ENCODE data around the gene TNIP2.

TNIP2 gene

DNA sequence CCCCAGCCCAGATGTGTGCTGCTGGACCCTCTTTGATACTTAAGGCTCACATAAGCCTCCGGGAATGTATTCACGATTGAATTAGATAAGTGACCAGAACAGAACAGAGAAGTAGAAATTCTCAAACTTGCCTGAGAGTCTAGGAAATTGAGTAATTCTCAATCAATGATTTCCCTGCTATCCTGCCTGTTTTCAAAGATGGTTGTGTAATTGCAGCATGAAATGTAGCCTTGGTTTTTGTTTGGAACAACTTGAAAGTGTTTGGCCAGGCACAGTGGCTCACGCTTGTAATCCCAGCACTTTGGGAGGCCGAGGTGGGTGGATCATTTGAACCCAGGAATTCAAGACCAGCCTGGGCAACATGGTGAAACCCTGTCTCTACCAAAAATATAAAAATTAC is 41.2 kb downstream of the TNIP2 start:
- no peak for DNase-seq (ENCODE audit: low spot score)

DNA sequence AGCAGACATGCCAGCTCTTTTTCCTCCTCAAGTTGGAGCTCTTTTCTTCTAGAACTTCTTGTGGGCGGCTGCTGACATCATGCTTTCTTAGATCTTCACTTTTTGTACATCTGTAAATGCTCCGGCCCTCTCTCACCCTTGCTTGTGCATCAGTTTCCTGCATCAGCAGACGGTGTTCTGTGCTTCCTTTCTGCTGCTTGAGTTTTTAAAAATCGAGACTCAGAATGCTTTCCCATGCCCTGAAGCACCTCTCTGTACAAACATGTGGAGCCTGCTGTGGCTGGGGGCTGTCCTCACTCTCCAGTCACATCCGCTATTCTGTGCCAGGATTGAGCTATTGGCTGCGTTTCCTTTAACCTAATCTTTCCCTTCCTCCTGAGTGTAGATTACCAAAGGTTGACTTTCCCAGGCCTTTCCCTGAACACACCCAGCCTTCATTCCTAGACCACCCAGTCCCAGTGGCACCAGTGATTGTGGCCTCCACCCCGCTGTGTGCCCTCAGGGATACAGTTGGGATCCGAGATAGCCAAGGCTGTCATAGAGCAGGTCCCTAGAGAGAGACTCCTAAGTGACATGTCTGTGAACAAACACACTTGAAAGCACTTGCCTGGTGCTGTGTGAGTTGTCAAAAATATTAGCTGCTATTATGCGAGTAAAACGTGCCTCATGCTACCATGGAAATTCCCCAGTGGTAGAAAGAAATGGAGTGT is 41.9 kb downstream of the TNIP2 start:
- DNase-seq (ENCODE audit: low spot score) = no peak

DNA sequence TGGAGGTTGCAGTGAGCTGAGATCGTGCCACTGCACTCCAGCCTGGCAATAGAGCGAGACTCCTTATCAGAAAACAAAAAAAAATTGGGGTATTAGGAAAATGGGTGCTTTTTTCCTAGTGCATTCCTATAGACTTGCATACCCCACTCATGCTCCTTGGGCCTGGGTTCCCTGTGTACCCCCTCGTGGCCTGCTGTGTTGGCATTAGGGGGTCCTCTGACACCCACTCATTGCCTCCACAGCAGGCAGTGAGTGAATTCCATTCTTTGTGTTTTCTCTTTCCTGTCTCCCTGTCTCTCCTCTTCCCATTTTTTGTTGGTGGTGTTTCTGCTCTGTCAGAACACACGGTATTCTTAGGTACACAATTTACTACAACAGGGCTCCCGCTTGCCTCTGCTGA is 42.8 kb downstream of the TNIP2 start:
- no peak for DNase-seq (ENCODE audit: low spot score)

DNA sequence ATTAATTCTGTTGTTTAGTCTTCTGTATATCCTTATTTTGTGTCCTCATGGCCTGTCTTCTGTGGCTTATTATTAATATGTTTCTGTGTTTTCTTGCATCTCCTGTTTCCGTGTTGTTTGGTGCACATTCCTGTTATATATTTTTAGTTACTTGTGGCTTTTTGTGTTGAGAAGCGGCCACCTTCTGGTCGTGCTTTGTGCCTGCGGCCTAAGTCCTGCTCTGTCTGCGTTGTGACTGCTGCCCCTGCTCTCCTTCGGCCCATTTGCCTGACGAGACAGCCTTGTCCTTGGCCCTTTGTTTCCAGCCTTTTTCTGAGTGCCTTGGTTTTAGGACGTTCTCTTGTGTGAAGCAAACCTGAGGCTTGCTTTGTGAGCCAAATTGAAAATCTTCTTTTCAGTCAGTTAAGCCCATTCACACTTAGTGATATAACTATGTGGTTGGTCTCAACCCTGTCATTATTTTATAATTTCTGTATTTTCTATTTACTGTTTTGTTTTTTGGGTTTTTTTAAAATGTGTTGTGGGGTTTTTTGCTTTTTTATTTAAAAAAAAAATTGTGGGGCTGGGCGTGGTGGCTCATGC is 43.8 kb downstream of the TNIP2 start:
- no peak for DNase-seq (ENCODE audit: low spot score)

DNA sequence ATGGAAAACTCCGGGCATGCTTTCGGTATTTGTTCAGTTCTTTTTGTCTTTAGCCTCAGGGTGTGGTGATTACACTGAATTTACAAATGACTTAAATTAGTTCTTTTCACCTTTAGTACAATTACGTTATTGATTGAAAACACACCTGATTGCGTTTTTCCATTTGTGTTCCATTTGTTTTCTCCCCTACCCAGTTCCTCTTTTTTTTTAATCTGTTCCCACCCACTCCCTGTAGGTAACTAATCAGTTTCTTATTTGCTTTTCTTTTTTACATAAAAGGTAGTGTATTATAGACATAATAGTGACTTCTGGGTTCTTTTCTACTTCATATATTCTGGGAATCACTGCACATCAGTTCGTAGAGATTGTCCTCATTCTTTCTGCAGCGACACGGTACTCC is 53.4 kb downstream of the TNIP2 start:
- DNase-seq (ENCODE audit: low spot score) = no peak

DNA sequence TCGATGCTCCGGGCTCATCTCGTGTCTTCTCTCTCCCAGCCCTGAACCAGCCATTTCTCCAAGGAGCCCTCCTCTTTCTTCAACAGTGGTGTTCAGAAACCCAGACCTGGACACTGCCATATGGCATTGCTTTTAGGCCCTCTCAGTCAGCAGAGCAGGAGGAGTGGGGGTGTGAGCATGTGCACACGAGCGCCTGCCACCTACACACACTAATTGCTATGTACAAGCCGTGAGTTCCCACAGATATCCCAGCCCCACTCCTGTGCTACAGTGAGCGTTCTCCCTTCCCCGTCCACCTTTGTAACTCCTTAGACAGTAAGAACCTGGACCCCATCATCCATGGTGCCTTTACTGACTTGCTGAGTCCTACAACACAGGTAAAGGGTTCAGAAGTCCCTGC is 53.8 kb downstream of the TNIP2 start:
- peak; percentile 56 for DNase-seq (ENCODE audit: low spot score)

DNA sequence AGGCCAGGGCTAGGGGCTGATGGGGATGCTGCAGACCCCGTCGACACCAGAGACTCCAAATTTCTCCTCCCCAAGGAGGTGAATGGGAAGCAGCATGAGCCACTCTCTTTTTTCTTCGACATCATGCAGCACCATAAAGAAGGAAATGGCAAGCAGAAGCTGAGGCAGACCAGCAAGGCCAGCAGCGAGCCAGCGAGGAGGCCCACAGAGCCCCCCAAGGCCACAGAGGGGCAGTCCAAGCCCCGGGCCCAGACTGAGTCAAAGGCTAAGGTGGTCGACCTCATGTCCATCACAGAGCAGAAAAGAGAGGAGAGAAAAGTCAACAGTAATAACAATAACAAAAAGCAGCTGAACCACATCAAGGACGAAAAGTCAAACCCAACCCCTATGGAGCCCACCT is 56.1 kb downstream of the TNIP2 start:
- DNase-seq (ENCODE audit: low spot score) = no peak

DNA sequence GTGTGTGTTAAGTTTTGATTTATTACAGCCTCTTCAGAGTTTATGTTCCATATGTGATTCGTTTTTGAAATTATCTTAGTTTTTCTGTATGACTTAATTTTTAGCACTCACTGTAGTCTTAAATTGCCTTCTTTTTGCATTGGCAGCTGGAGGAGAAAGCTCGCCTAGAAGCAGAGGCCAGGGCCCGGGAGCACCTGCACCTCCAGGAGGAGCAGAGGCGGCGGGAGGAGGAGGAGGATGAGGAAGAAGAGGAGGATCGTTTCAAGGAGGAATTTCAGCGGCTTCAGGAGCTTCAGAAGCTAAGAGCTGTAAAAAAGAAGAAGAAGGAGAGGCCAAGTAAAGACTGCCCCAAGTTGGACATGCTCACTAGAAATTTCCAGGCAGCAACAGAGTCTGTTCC is 56.6 kb downstream of the TNIP2 start:
- DNase-seq (ENCODE audit: low spot score) = no peak

DNA sequence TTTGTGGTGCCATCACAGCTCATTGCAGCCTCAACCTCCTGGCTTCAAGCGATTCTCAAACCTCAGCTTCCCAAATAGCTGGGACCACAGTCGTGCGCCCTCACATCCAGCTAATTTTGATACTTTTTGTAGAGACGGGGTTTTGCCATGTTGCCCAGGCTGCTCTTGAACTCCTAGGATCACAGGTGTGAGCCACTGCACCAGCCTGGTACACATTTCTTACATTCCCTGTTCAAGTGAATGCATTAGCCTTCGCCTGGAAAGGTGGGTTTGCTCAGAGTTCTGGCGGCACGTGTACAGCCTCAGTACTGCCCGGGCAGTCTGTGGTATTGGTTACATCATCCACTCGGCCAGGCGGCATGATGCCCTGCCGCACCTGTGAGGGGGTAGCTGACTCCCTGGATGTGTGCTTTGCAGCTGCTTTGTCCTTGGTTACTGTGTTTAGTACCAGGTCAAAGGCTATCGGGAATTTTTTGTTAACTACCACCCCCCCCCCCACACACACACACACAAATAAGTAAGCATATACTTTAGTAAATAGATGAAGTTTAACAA is 57.1 kb downstream of the TNIP2 start:
- DNase-seq (ENCODE audit: low spot score) = no peak

DNA sequence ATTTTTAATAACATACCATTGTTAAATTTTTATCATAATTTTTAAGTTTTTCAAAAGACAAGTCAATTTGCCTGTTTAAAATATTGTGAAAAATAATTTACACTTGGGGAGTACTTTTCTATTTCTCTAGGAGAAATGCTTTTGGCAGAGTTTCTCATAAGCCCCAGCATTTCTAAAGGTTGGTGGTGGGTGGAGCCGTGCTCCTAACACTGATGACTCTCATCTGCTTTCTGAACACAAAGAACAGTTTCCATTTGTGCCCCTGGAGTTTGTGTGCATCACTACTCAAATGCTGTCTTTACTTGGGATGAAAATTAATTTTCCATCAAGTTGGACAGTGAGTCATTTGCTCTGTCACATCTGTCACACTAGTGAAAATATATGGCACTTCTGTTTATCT is 57.6 kb downstream of the TNIP2 start:
- DNase-seq (ENCODE audit: low spot score) = peak; percentile 37

DNA sequence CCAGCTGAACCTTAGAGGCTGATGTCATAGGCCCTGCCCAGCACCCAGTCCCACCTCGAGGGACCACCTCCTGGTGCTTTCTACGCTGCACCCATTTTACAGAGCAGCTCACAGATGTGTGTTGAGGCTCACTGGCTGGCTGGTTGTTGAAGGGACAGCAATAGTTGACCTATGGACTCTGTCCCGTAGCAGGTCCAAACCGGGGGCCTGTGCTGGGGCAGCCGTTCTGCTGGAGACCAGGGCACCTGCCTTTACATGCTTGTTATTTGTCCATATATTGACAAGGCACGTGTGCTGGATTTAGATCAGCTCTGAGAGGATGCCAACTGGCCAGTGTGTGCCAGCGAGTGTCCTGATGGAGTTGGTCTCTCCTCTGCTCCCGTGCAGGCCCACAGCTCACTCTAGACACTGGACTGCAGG is 58.1 kb downstream of the TNIP2 start:
- no peak for DNase-seq (ENCODE audit: low spot score)

DNA sequence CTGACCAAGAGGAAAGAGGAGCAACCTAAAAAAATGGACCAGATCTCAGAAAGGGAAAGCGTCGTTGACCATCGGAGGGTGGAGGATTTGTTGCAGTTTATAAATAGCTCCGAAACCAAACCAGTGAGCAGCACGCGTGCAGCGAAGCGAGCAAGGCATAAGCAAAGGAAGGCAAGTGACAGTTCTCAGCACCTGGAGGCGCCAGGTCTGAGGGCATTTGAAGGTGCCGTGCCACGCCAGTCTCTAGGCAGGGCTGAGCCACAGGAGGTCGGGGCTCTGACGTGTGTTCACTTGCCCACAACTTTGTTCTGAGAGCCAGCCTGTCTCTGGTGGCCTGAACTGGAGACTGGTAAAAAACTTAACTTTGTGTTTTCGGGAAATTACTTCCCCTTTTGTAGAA is 59.7 kb downstream of the TNIP2 start:
- no peak for DNase-seq (ENCODE audit: low spot score)

DNA sequence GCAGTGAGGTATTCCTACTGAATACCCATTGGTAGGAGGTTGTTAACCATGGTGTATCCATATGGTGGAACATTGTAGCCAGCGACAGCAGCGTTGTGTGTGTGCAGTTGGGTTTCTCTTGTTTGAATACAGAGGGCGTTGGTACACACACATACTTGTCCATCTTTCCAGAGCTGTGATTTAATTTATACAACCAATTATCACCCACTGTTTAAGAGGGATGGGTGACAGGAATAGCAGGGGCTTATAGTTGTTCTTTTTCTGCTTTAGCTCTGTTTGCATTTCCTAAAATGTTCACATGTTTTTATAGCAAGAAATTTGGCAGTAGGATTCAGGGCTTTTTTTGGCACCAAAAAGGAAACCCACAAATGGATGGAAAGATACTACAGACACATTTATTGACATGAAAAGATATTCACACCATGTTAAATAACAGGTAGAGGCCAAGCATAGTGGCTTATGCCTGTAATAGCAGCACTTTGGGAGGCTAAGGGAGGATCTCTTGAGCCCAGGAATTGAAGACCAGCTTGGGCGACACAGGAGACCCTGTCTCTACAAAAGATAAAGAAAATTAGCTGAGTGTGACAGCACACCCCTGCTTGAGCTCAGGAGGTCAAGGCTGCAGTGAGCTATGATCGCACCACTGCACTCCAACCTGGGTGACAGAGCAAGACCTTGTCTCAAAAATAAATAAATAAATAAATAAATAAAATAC is 60.6 kb downstream of the TNIP2 start:
- no peak for DNase-seq (ENCODE audit: low spot score)

DNA sequence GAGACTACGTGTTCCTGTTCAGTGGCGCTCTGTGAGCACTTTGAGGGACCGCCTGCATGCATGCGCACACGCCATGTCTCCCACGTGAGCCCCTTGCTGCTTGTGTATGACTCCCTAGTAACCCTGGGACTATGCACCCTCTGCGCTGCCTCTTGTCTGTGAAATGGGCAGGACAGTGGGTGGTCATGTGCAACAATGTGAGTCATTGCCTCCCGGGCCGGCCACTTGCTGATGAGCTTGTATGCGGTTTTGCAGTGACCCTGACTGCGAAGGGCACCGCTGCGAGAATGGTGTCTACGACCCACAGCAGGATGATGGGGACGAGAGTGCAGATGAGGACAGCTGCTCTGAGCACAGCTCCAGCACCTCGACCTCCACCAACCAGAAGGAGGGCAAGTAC is 61.4 kb downstream of the TNIP2 start:
- DNase-seq (ENCODE audit: low spot score) = no peak

DNA sequence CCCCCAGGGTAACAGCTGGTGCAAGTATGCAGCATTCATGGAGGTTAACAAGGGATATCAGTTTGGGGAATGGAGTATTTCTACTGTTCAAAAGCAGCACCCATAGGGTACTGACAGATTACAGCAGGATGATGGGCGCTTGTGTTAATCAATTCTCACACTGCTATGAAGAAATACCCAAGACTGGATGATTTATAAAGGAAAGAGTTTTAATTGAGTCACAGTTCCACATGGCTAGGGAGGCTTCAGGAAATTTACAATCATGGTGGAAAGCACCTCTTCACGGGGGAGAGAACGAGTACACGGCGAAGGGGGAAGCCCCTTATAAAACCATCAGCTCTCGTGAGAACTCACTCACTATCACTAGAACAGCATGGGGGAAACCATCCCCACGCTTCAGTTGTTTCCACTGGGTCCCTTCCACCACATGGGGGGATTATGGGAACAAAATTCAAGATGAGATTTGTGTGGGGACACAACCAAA is 64.1 kb downstream of the TNIP2 start:
- DNase-seq (ENCODE audit: low spot score) = no peak
